NCI-H2081 (cell line): Measurements from ENCODE around the gene SERF2.
A peak's percentile ranks its signal among the peaks of the same experiment; 100 is the strongest.
"Not testable (repeated sequence)": the region's sequence is repeated elsewhere in the genome, so short reads cannot be mapped to it uniquely, and the experiment has no call there.

ENCODE experiments used
- DNase-seq, 2 experiments: peaks; one replicate each; lab custom pipeline; 2025; lab: John Stamatoyannopoulos, UW

The SERF2 gene

DNA sequence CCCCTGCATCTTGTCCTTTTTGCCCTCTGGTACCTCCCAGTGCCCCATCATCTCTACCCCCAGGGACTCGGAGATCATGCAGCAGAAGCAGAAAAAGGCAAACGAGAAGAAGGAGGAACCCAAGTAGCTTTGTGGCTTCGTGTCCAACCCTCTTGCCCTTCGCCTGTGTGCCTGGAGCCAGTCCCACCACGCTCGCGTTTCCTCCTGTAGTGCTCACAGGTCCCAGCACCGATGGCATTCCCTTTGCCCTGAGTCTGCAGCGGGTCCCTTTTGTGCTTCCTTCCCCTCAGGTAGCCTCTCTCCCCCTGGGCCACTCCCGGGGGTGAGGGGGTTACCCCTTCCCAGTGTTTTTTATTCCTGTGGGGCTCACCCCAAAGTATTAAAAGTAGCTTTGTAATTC is 1.5 kb downstream of the SERF2 start:
- no peak for DNase-seq

DNA sequence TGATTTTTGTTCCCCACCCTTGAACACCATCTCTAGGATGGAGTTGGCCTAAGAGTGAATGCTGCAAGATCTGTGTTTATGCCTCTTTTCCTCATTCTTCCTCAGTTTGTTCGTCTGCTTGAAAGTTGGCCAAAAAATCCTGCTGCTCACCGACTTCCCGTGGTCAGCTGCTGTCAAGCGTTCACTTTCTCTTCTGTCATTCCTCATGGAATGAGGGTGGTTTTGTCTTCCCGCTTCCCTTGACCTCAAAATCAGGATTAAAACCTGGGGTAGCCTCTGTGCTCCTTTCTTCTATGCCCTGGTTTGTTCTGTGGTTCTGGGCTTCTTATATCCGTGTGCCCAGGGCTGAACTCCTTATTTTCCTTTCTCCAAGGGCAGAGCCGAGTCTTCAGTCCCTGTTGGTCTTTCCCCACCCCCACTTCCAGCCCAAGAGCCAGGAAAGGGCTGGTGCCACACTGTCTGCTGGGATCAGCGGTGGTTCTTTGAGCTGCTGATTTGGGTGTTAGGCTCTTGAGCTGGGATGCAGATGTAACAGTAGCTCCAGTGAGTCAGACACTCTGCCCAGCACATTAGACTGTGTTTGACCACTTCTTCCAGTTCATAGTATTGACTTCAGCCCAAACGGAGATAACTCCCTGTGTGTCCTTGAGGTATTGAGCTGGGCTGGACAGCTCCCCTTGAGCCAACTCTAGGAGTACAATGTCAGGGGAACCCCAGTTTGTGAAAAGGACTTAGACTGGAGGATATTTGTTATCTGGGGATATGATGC is 2.3 kb downstream of the SERF2 start:
- no peak for DNase-seq

DNA sequence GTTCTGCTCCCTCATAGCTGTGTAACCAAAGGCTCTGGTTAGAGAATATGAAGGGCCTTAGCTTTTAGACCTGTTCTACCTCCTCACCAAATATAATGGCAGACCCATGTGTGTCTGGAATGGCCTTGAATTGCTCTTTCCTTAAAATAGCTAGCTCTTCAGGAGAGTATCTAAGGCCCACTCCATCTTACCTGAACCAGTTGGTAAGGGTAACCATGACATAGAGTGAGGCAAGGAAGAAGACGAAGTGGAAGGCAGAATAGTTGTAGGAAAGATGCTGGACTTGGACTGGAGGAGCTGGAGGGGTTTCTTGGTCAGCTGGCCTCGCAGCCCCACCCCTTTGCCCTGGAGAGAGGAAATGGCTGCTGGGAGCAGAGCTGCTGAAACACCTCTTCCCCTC is 3.1 kb downstream of the SERF2 start:
- DNase-seq, result no peak

- no peak for DNase-seq
Measured at GRCh38 chr15:43795997-43796396, 3.9 kb downstream of the SERF2 start.

DNA sequence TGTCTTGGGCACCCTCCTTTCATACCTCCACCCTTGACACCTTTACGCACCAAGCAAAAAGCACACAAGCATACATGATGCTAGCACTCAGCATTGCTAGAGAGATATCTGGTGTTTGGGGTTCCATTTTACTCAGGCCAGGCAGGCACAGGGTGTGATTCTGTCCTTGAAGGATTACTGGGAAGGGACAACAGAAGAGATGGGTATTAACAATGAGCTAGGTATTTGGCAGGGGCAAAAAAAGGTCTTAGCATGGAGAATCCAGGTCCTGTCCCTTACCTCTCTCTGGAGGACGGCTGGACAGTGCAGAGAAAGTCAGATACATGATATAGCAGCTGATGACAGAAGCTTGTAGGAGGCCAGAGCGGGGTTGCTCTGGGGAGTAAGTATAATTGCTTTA is 4.4 kb downstream of the SERF2 start:
- DNase-seq, result no peak

- DNase-seq, result peak; percentile 65 to 86
Measured at GRCh38 chr15:43799209-43799944, 7.3 kb downstream of the SERF2 start.

GRCh38 chr15:43799945-43800285 is 7.8 kb downstream of the SERF2 start, which contains the start of gene SERINC4:
Gene SERINC4 (minus strand): TSS chr15:43800220. CDS start chr15:43799986, 234 bp downstream.
- DNase-seq, result no peak

- peak; percentile 86 to 87 for DNase-seq
Measured at GRCh38 chr15:43800286-43801141, 8.4 kb downstream of the SERF2 start, which contains the start of gene HYPK. Gene HYPK (plus strand): TSS chr15:43800599. CDS start chr15:43800623, 24 bp downstream.

DNA sequence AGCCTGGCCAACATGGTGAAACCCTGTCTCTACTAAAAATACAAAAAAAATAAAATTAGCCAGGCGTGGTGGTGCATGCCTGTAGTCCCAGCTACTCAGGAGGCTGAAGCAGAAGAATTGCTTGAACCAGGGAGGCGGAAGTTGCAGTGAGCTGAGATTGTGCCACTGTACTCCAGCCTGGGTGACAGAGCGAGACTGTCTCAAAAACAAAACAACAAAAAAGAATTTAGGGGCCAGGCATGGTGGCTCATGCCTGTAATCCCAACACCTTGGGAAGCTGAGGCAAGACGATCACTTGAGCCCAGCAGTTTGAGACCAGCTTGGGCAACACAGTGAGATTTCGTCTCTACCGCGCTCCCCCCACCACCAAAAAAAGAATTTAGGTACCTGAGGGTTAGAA is 10.6 kb downstream of the SERF2 start:
- DNase-seq, result not testable (repeated sequence)

GRCh38 chr15:43808435-43808950 is 16.4 kb downstream of the SERF2 start:
- DNase-seq, result no peak

GRCh38 chr15:43808960-43809678 is 17.0 kb downstream of the SERF2 start:
- no peak for DNase-seq

GRCh38 chr15:43815064-43815463 is 22.9 kb downstream of the SERF2 start:
- DNase-seq, result not testable (repeated sequence)

GRCh38 chr15:43821505-43821904 is 29.4 kb downstream of the SERF2 start:
- DNase-seq, result no peak

DNA sequence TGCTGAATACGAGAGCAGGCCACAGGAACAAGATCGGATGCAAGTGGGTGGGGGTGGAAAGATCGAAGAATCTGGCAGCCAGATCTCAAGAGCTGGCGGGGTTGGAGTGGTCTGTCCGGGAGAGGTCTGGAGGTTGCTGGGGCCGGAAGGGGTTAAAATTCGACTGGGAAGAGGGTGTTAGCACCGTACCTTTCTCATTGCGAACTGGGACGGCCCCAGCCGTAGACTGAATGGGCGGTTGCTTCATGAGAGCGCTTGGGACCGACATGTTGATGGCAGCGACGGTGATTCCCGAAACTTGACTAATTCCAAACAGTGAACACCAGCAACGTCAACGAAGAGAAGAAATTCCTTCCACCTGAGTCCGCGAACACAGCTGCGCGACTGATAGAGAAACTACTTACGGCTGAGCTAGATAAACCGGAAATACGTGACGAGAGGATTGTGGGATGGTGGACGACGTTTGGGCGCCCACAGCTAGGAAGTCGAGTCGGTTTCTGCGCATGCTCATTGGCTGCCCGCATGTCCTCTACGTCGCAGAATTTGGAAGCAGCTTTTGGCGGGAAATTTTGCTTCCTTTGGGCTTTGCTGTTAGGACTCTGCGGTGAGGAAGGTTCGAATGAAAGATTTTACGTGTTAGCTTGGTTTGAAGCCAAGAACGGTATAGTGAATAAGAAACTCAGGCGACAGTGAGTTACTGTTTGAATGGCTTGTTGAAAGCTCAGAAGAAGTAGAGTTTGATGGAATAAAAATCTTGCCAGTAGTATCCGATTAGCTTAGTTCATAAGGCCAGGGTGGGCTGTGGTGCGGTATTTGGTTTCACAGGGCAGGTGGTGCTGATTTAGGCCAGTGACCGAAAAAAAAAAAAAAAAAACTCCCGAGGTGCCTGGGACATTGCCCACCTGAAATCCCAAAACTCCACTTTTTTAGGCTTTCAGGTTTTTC is 32.5 kb downstream of the SERF2 start, which contains the start of gene MFAP1:
TSS of gene MFAP1 (minus strand) at position 389 of the 945 bp plus-strand sequence. CDS start at position 268, 121 bp downstream.
- DNase-seq, result peak; percentile 94 to 98

DNA sequence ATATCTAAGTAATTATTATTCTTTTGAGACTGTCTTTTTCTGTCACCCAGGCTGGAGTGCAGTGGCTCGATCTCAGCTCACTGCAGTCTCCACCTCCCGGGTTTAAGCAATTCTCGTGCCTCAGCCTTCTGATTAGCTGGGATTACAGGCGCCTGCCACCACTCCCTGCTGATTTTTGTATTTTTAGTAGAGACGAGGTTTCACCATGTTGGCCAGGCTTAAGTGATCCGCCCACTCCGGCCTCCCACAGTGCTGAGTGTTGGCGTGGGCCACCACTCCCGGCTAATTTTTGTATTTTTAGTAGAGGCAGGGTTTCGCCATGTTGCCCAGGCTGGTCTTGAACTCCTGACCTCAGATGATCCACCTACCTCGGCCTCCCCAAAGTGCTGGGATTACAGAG is 33.2 kb downstream of the SERF2 start:
- DNase-seq, result not testable (repeated sequence)

DNA sequence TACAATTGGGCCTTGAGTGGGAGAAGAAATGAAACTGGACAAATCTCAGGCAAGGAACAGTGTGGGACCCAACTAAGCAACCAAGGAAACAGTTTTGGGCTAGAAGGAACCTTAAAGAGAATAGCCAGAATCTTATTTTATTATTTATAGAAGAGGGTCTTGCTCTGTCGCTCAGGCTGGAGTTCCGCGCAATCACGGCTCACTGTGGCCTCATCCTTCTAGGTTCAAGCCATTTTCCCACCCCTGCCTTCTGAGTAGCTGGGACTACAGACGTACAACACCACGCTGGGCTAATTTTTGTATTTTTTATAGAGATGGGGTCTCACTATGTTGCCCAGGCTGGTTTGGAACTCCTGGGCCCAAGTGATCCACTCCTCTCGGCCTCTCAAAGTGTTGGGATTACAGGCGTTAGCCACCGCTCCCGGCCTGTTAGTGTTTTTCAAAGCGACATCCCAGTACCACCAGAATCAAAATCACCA is 33.9 kb downstream of the SERF2 start:
- DNase-seq, result no peak

DNA sequence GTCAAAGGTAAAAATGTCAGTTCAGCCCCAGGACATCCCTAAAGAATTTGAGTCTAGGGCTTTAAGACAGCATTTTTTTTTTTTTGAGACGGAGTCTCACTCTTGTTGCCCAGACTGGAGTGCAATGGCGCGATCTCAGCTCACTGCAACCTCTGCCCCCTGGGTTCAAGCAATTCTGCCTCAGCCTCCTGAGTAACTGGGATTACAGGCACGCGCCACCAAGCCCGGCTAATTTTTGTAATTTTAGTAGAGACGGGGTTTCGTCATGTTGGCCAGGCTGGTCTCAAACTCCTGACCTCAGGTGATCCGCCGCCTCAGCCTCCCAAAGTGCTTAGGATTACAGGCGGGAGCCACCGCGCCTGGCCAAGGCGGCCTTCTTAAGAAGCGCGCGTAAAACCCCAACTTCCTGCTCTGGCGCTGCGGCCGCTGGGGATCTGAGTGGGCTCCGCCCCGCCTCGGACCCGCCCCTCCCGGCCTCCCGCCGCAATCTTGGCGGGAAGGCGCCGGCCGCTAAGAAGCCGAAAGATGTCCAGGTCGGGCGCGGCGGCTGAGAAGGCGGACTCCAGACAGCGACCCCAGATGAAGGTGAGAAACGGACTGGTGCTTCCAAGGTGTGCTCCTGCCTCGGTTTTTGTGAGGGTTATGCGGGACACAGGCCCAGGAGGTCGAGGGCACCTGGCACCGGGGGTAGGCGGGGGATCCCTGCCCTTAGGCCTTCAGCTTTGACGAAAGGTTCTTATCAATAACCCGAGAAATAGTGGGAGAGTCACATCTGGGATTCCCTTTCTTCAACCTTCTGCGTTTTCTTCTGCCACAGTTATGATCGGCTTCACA is 34.6 kb downstream of the SERF2 start, which contains the start of gene WDR76:
TSS of gene WDR76 (plus strand) at position 495 of the 834 bp plus-strand sequence. CDS start at position 526, 31 bp downstream.
- peak; percentile 80 to 88 for DNase-seq

GRCh38 chr15:43828061-43828657 is 36.0 kb downstream of the SERF2 start:
- DNase-seq, result no peak
